GM23338 (cell line): Measurements from ENCODE around the gene RUNDC3A. TPM values are rescaled to one million over a fixed set of nuclear protein-coding genes. Genes with fewer than 3 reads are reported as not detected.

Experiments
- ATAC-seq: fragments of 200-7000 bp; cut with Tn5 transposase; 3 replicates; pipeline ENCODE4 v1.9.1; 2020
- DNase-seq: peaks from one replicate; pipeline ENCODE4 v3.0.0-alpha.2; 2015; ENCODE audit warnings: low spot score
- H2AFZ ChIP-seq: fragments of 200-600 bp; sonication (generic); 2 replicates; pipeline ENCODE4 v1.8.0; 2016; ENCODE audit warnings: antibody characterized with exemption, mild to moderate bottlenecking, moderate library complexity
- H3F3A ChIP-seq: fragments of 200-600 bp; sonication (generic); replicated peaks from 2 replicates; pipeline ENCODE4 v1.8.0; 2017; ENCODE audit warnings: antibody characterized with exemption, mixed run types, low read depth
- H3K27ac ChIP-seq: fragments of 200-600 bp; sonication (generic); 2 replicates; pipeline ENCODE4 v1.6.1; 2016; ENCODE audit warnings: low read depth
- H3K27me3 ChIP-seq: fragments of 200-600 bp; sonication (generic); 2 replicates; pipeline ENCODE4 v1.8.0; 2016; ENCODE audit warnings: mild to moderate bottlenecking, mixed run types, moderate library complexity; ENCODE audit not compliant: insufficient read depth
- H3K36me3 ChIP-seq: fragments of 200-600 bp; sonication (generic); 2 replicates; pipeline ENCODE4 v1.8.0; 2016; ENCODE audit warnings: mild to moderate bottlenecking; ENCODE audit not compliant: insufficient read depth
- H3K4me1 ChIP-seq: fragments of 200-600 bp; sonication (generic); 2 replicates; pipeline ENCODE4 v1.8.0; 2016; ENCODE audit warnings: mild to moderate bottlenecking, moderate library complexity; ENCODE audit not compliant: insufficient read depth
- H3K4me2 ChIP-seq: fragments of 200-600 bp; sonication (generic); 2 replicates; pipeline ENCODE4 v1.7.1; 2017; ENCODE audit warnings: mixed run types
- H3K4me3 ChIP-seq: fragments of 200-600 bp; sonication (generic); 2 replicates; pipeline ENCODE4 v1.6.1; 2016; ENCODE audit warnings: mixed run types
- H3K79me2 ChIP-seq: fragments of 200-600 bp; sonication (generic); replicated peaks from 2 replicates; pipeline ENCODE4 v1.8.0; 2017; ENCODE audit warnings: mild to moderate bottlenecking; ENCODE audit not compliant: insufficient read depth
- H3K9me2 ChIP-seq: fragments of 200-600 bp; sonication (generic); 2 replicates; pipeline ENCODE4 v1.8.0; 2017; ENCODE audit not compliant: insufficient read depth
- H4K20me1 ChIP-seq: fragments of 200-600 bp; sonication (generic); replicated peaks from 2 replicates; pipeline ENCODE4 v1.8.0; 2017; ENCODE audit warnings: mild to moderate bottlenecking; ENCODE audit not compliant: insufficient read depth
- H3K27ac Mint-ChIP-seq: 2 replicates; pipeline ENCODE4 v1.8.0; 2020; ENCODE audit warnings: inconsistent platforms, mild to moderate bottlenecking, moderate library complexity, mixed read lengths
- H3K27me3 Mint-ChIP-seq: 3 replicates; pipeline ENCODE4 v1.8.0; 2022; ENCODE audit warnings: low read depth, mild to moderate bottlenecking, moderate library complexity, mixed read lengths, inconsistent platforms; ENCODE audit not compliant: insufficient read depth, poor library complexity
- H3K36me3 Mint-ChIP-seq: 3 replicates; pipeline ENCODE4 v1.8.0; 2021; ENCODE audit warnings: low read depth, mild to moderate bottlenecking, inconsistent platforms, moderate library complexity, mixed read lengths
- H3K4me1 Mint-ChIP-seq: 3 replicates; pipeline ENCODE4 v1.8.0; 2020; ENCODE audit warnings: mild to moderate bottlenecking, inconsistent platforms, mixed read lengths
- H3K4me3 Mint-ChIP-seq: 3 replicates; pipeline ENCODE4 v1.8.0; 2021; ENCODE audit warnings: moderate library complexity, mild to moderate bottlenecking, inconsistent platforms, mixed read lengths
- H3K9me3 Mint-ChIP-seq: 3 replicates; pipeline ENCODE4 v1.8.0; 2020; ENCODE audit warnings: moderate library complexity, mild to moderate bottlenecking, inconsistent platforms, mixed read lengths
- CREB1 ChIP-seq: fragments of 250-450 bp; sonication (Bioruptor Pico); IDR thresholded peaks from 2 replicates; pipeline ENCODE4 v1.5.0; 2020; ENCODE audit warnings: low read depth, mild to moderate bottlenecking, moderate library complexity
- EZH2 ChIP-seq: fragments of 200-600 bp; sonication (generic); IDR thresholded peaks from one replicate; pipeline ENCODE4 v1.8.0; 2017; ENCODE audit warnings: antibody characterized with exemption, mild to moderate bottlenecking, low read depth; ENCODE audit not compliant: unreplicated experiment
- EZH2phosphoT487 ChIP-seq: fragments of 200-600 bp; sonication (generic); IDR thresholded peaks from one replicate; pipeline ENCODE4 v1.8.1; 2018; ENCODE audit warnings: antibody characterized with exemption; ENCODE audit not compliant: unreplicated experiment
- JUNB ChIP-seq: IDR thresholded peaks from one replicate; pipeline ENCODE4 v1.6.1; 2016; ENCODE audit warnings: antibody characterized with exemption; ENCODE audit not compliant: unreplicated experiment
- NANOG ChIP-seq: IDR thresholded peaks from 2 replicates; pipeline ENCODE4 v1.6.1; 2016; ENCODE audit warnings: antibody characterized with exemption, borderline replicate concordance
- POLR2AphosphoS5 ChIP-seq: IDR thresholded peaks from 2 replicates; pipeline ENCODE4 v1.6.1; 2016; ENCODE audit warnings: antibody characterized with exemption, low read depth
- STAT1 ChIP-seq: IDR thresholded peaks from one replicate; pipeline ENCODE4 v1.6.1; 2016; ENCODE audit warnings: antibody characterized with exemption; ENCODE audit not compliant: unreplicated experiment
- ZNF114 ChIP-seq: fragments of 250-450 bp; sonication (Bioruptor Pico); IDR thresholded peaks from 2 replicates; pipeline ENCODE4 v1.5.0; 2020; ENCODE audit warnings: mild to moderate bottlenecking, moderate library complexity
- ZNF331 ChIP-seq: fragments of 250-450 bp; sonication (Bioruptor Pico); IDR thresholded peaks from 2 replicates; pipeline ENCODE4 v1.5.0; 2020; ENCODE audit warnings: low read depth, mild to moderate bottlenecking, moderate library complexity
- polyA plus RNA-seq: library from polyadenylated mRNA; unstranded; fragments of >200 nt; fragmentation: Nextera tagmentation; extraction: Ambion mirVana; gene quantifications from 2 replicates; pipeline ENCODE4 v1.2.1, GENCODE V29; 2016
- total RNA-seq: library from RNA; depleted of rRNA; stranded (reverse); fragments of >200 nt; shearing (Covaris generic); gene quantifications from 2 replicates; pipeline ENCODE4 v1.2.3, GENCODE V29; 2014
- TF ChIP-seq, protein P1 (sequence below): IDR thresholded peaks from one replicate; pipeline ENCODE4 v1.6.1; 2018; ENCODE audit warnings: antibody characterized with exemption; ENCODE audit not compliant: unreplicated experiment
- TF ChIP-seq, protein P2 (sequence below), 2 experiments: fragments of 200-600 bp in 1 of 2; sonication (generic) in 1 of 2; conservative IDR thresholded peaks; 2 replicates each; pipeline versions ENCODE4 v1.5.1 to v1.6.1; 2016 to 2017; ENCODE audit warnings: antibody characterized with exemption in 2 of 2, low read depth in 2 of 2, mild to moderate bottlenecking in 2 of 2, moderate library complexity in 1 of 2
- TF ChIP-seq, protein P3 (sequence below): IDR thresholded peaks from 2 replicates; pipeline ENCODE4 v1.6.1; 2016; ENCODE audit warnings: antibody characterized with exemption

Gene RUNDC3A
- total and polyA plus RNA-seq, 2 experiments from 2014 or later = 3.7 to 5.5 TPM

DNA sequence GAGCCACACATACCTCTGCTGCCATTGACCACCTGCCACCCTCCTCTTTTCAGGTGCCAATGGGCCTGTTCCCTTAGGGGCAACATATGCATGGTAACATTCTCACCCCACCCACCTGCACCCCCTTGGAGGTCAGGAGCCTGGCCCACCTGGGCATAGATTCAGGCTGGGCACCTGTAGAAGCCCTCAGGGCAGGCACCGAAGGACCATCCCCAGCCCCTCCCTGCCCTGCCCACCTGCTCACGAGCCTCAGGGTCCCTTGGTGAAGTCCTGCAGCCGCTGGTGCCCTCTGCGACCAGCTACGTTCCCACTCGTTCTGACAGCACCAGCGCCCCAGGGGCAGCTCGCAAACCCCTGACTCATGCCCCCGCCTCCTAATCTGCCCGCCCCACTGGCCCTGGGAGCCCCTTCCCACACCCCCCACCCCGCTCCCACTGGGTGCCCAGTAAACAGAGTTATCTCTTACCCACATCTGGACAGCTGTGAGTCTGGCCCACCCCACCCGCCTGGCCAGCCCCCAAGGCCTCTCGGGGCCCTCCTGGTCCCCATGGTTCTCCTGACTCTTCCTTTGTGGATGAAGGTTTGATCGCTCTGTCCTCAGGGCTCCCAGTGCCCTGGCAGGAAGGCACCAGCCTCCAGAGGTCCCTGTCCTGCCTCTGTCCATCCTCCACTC lies 40.4 kb upstream of the RUNDC3A start, which contains the start of gene SLC4A1:
SLC4A1 (minus strand) TSS at position 318 of the 673 bp plus-strand sequence. CDS start 5,269 bp downstream, outside the sequence.
- TF ChIP-seq, protein P1, sequence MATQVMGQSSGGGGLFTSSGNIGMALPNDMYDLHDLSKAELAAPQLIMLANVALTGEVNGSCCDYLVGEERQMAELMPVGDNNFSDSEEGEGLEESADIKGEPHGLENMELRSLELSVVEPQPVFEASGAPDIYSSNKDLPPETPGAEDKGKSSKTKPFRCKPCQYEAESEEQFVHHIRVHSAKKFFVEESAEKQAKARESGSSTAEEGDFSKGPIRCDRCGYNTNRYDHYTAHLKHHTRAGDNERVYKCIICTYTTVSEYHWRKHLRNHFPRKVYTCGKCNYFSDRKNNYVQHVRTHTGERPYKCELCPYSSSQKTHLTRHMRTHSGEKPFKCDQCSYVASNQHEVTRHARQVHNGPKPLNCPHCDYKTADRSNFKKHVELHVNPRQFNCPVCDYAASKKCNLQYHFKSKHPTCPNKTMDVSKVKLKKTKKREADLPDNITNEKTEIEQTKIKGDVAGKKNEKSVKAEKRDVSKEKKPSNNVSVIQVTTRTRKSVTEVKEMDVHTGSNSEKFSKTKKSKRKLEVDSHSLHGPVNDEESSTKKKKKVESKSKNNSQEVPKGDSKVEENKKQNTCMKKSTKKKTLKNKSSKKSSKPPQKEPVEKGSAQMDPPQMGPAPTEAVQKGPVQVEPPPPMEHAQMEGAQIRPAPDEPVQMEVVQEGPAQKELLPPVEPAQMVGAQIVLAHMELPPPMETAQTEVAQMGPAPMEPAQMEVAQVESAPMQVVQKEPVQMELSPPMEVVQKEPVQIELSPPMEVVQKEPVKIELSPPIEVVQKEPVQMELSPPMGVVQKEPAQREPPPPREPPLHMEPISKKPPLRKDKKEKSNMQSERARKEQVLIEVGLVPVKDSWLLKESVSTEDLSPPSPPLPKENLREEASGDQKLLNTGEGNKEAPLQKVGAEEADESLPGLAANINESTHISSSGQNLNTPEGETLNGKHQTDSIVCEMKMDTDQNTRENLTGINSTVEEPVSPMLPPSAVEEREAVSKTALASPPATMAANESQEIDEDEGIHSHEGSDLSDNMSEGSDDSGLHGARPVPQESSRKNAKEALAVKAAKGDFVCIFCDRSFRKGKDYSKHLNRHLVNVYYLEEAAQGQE = no peak
- no peak for TF ChIP-seq STAT1
- TF ChIP-seq NANOG = no peak
- TF ChIP-seq JUNB = no peak
- no peak for TF ChIP-seq ZNF114 (CRISPR knock-in tag)
- Histone ChIP-seq H3K79me2 (no peaks in the 10 kb centered on the region), H4K20me1 (no peaks in the 10 kb centered on the region), H3K4me1 (no peaks in the 10 kb centered on the region), H3K27me3 (no peaks in the 10 kb centered on the region), H2AFZ (no peak within 1 kb of the TSS), H3K9me2 (no peaks in the 10 kb centered on the region), H3K36me3 (no peaks in the 10 kb centered on the region), H3K27ac (no peak within 1 kb of the TSS), H3K4me2 (no peak within 1 kb of the TSS), H3F3A (no peaks in the 10 kb centered on the region), H3K4me3 (no peak within 1 kb of the TSS)
- DNase-seq (no peak), ATAC-seq (no peak)
- Mint-ChIP-seq H3K4me3 (no peak within 1 kb of the TSS), H3K27me3 (peaks cover 12% of the 10 kb centered on the region), H3K9me3 (no peaks in the 10 kb centered on the region), H3K4me1 (peaks cover 12% of the 10 kb centered on the region), H3K36me3 (no peaks in the 10 kb centered on the region), H3K27ac (no peak within 1 kb of the TSS)

DNA sequence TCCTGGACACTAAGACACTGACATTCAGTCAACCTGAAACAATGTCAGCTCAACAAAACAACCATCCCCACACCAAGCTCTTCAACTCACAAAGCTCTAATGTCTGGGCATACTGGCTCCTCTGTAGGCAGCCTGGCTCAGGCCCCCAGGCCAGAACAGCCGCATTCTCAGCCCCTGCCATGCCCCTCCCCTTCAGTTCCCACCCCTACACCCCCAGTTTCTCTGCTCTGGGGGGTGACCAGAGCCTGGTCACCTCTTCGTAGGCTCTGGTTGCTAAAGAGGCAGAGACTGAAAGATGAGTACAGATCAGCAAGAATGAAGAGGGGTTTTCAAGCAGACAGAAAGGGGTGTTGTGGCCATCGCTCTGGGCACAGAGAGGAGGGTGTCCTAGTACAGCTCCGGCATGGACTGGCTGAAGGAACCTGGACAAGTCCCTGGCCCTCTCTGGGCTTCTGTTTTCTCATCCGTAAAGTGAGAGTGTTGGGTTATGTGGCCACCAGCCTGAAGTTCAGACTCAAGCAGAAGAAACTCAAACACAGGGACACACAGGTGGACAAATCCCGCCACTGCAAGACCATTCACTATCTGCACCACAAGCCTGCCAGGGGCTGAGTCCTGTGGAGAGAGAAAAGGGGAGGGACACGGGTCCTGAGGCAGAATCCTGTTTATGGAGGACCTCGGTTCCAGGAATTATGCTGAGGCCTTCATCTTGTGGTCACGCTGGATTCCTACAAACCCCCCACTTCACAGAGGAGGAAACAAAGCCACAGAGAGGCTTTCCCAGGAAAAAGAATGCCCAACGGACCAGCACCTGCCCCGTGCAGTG lies 39.5 kb upstream of the RUNDC3A start:
- Histone ChIP-seq H3K27ac (no peak overlapping the region), H3K4me1 (peaks cover 5% of the 10 kb centered on the region; the same call in 1 of the 2 replicates), H2AFZ (no peak overlapping the region), H3K79me2 (no peaks in the 10 kb centered on the region), H4K20me1 (no peaks in the 10 kb centered on the region), H3K36me3 (no peaks in the 10 kb centered on the region), H3F3A (no peaks in the 10 kb centered on the region), H3K4me2 (no peak overlapping the region), H3K4me3 (no peak overlapping the region), H3K9me2 (no peaks in the 10 kb centered on the region), H3K27me3 (no peaks in the 10 kb centered on the region)
- H3K4me3 Mint-ChIP-seq = no peak overlapping the region
- no peak overlapping the region for H3K27ac Mint-ChIP-seq
- no peak for DNase-seq
- peaks cover 12% of the 10 kb centered on the region for H3K27me3 Mint-ChIP-seq
- peaks cover 16% of the 10 kb centered on the region for H3K4me1 Mint-ChIP-seq
- H3K36me3 Mint-ChIP-seq = no peaks in the 10 kb centered on the region
- ATAC-seq = no peak
- H3K9me3 Mint-ChIP-seq = no peaks in the 10 kb centered on the region
- TF ChIP-seq ZNF114 (CRISPR knock-in tag) = no peak
- TF ChIP-seq, protein P2, sequence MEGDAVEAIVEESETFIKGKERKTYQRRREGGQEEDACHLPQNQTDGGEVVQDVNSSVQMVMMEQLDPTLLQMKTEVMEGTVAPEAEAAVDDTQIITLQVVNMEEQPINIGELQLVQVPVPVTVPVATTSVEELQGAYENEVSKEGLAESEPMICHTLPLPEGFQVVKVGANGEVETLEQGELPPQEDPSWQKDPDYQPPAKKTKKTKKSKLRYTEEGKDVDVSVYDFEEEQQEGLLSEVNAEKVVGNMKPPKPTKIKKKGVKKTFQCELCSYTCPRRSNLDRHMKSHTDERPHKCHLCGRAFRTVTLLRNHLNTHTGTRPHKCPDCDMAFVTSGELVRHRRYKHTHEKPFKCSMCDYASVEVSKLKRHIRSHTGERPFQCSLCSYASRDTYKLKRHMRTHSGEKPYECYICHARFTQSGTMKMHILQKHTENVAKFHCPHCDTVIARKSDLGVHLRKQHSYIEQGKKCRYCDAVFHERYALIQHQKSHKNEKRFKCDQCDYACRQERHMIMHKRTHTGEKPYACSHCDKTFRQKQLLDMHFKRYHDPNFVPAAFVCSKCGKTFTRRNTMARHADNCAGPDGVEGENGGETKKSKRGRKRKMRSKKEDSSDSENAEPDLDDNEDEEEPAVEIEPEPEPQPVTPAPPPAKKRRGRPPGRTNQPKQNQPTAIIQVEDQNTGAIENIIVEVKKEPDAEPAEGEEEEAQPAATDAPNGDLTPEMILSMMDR (conservative IDR thresholded peaks at IDR 0.05; ENCODE audit: low read depth in 2 of 2) = no peak
- TF ChIP-seq JUNB = no peak
- no peak for TF ChIP-seq EZH2phosphoT487
- TF ChIP-seq NANOG = no peak
- TF ChIP-seq, protein P3, sequence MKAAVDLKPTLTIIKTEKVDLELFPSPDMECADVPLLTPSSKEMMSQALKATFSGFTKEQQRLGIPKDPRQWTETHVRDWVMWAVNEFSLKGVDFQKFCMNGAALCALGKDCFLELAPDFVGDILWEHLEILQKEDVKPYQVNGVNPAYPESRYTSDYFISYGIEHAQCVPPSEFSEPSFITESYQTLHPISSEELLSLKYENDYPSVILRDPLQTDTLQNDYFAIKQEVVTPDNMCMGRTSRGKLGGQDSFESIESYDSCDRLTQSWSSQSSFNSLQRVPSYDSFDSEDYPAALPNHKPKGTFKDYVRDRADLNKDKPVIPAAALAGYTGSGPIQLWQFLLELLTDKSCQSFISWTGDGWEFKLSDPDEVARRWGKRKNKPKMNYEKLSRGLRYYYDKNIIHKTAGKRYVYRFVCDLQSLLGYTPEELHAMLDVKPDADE = no peak
- TF ChIP-seq, protein P1 = no peak
- no peak for TF ChIP-seq ZNF331 (CRISPR knock-in tag)
- TF ChIP-seq STAT1 = no peak
- TF ChIP-seq EZH2 = no peak
- TF ChIP-seq CREB1 (CRISPR knock-in tag) = no peak
- no peak for TF ChIP-seq POLR2AphosphoS5
